ENCODE measurements around the gene ALG13.

DNA sequence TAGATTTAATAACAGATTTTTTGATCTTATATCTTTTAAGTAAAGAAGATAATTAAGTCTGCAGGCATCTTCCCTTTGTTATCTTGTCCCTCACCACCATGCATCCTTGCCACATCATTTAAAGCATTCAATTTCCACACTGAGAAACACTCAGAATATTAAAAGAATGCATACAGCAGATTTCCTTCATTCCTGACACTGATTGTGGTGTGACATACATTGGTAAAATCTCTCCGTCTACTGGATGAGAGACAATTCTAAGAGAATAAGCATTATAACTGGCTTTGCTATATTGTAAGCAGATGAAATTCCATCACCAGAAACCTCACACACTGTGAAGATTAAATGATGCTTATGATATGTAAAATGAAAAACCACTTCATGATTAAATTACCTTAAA, 97.6 kb downstream of the ALG13 start:
- TF ChIP-seq, protein P1, sequence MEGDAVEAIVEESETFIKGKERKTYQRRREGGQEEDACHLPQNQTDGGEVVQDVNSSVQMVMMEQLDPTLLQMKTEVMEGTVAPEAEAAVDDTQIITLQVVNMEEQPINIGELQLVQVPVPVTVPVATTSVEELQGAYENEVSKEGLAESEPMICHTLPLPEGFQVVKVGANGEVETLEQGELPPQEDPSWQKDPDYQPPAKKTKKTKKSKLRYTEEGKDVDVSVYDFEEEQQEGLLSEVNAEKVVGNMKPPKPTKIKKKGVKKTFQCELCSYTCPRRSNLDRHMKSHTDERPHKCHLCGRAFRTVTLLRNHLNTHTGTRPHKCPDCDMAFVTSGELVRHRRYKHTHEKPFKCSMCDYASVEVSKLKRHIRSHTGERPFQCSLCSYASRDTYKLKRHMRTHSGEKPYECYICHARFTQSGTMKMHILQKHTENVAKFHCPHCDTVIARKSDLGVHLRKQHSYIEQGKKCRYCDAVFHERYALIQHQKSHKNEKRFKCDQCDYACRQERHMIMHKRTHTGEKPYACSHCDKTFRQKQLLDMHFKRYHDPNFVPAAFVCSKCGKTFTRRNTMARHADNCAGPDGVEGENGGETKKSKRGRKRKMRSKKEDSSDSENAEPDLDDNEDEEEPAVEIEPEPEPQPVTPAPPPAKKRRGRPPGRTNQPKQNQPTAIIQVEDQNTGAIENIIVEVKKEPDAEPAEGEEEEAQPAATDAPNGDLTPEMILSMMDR (IDR thresholded peaks at IDR 0.05; ENCODE audit: low read length), result no peak
- TF ChIP-seq EZH2 (IDR thresholded peaks at IDR 0.05; ENCODE audit: borderline replicate concordance, low read length), result no peak

Data from OCI-LY1 (cell line).